GM11168 (cell line): Measurements from ENCODE around the gene MED16.

Experiments
- in situ Hi-C: fragments of 300-500 bp; cut with MboI; formaldehyde crosslinking; loops from one replicate; pipeline ENCODE4 v1.12.0; 2022; ENCODE audit warnings: low sequenced_read_pairs; ENCODE audit not compliant: unreplicated experiment

MED16 gene

DNA sequence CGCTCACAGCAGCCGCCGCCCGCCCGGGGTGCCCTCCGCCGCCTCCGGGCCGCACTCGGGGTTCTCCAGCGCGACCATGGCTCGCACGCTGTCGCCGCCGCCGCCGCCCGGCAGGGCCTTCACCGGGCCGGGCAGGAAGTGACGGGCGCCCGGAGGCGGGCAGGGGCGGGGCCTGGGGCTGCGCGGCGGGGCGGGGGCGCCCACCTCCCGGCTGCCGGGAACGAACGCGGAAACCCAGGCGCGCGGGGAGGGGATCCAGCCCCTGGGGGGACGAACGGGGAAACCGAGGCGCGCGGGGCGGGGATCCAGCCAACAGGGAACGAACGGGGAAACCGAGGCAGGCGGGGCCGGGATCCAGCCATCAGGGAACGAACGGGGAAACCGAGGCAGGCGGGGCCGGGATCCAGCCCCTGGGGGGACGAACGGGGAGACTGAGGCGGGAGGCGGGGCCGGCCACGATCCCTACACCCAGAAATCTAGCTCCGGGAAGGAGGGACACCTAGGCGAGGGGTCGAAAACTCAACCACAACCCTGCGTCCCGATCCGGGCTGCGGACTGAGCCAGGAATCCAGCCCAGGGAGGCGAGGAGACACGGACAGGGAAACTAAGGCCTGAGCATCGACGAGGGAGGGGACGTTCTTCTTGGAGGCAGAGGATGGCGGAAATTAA, 20.2 kb upstream of the MED16 start, which contains the start of gene R3HDM4:
Gene R3HDM4, minus strand, starts transcription at position 140 of the 669 bp plus-strand sequence. Its CDS starts 62 bp downstream, at position 78.
- in situ Hi-C loops = no loop called here

DNA sequence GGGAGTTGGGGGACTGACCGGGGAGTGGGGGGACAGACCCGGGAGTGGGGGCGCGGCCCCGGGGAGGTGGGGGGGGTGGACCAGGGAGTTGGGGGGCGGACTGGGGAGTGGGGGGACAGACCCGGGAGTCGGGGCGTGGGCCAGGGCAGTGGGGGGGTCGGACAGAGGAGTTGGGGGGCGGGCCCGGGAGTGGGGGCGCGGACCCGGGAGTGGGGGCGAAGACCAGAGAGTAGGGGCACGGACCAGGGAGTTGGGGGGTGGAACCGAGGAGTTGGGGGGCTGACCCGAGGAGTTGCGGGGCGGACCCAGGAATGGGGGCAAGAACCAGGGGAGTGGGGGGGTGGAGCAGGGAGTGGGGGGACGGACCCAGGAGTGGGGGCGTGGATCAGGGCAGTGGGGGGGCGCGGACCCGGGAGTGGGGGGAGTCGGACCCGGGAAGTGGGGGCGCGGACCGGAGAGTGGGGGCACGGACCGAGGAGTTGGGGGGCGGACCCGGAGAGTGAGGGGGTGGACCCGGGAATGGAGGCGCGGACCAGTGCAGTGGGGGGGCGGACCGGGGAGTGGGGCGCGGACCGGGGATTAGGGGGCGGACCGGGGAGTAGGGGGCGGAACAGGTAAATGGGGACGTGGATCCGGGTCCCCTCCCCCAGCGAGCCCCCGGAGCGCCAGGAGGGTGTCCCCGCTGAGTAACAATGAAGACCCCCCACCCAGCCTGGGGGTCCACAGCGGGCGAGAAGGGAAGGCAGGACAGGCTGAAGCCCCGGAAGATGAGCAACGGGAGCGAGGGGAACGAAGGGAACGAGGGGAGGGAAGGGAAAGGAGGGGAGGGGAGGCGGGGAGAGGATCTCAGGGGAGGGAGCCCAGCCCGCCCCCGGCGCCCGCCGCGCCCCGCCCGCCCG, 19.4 kb upstream of the MED16 start:
- in situ Hi-C loops = no loop called here

DNA sequence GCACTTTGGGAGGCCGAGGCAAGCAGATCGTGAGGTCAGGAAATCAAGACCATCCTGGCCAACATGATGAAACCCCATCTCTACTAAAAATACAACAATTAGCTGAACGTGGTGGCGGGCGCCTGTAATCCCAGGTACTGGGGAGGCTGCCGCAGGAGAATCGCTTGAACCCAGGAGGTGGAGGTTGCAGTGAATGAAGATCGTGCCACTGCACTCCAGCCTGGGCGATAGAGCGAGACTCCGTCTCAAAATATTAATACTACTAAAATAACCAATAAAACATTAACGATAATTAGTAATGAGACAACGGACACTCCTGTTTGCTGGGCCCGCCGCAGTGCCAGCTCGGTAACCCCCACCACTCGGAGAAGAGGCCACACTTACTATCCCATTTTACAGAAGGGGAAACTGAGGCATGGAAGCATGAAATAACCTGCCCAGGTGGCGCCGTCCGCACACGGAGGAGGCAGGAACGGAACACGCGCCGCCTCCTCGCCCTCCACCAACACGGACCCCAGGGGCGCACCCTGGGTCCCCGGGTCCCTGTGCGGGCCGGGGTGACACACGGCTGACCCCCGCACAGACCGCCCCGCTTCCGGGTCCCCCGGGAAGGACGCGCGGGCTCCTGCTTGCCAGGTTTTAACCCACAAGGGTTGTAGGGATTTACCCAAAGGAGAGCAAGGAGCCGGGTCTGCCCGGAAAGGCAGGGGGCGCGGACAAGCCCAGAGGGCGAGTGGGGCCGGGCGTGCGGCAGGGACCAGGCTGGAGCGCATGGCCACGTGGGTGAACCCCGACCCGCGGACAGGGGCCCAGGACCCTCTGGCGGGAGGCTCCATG, 18.4 kb upstream of the MED16 start:
- in situ Hi-C loops = no loop called here

DNA sequence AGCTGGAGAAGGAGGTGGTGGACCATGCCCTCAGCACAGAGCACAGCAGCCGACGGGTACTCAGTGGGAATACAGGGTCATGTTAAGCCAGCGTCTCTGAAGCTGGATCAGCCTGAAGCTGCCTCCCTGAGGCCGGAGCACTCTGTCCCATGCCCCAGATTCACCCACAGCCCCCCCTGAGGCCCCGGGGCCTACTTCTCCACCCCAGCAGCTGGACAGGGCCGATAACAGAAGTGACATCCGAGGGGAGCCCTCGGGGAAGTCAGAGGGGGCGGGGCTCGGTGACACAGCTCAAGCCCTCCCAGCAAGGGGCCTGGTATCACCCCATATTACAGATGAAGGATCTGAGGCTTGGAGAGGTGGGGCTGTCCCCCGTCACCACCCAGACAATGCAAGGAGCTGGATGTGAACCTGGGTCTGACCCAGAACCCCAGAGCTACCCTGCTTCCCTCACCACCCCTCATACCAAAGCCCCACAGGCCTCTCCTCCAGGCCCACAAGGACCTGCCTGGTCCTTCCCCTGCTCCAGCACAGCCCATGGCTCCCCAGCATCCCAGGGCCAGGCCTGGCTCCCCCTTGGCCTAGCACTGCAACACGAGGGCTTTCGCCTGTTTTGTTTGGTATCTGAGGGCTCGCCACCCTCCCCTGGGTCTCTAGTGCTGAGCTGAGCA, 14.3 kb upstream of the MED16 start:
- in situ Hi-C loops = no loop called here

DNA sequence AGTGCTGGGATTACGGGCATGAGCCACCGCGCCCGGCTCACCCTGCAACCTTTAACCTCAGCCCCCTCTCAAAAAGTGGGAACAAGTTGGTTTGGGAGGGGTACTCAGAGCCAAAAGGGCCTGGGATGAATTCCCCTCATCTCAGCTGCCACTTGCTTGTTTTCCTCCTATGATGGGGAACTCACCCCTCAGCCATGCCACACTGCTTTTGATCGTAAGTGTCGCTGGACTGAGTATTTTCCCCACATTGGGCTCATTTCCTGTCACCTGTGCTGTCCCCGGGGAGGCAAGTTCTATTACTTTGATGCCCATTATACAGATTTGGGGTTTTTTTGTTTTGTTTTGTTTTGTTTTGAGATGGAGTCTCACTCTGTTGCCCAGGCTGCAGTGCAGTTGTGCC, 13.5 kb upstream of the MED16 start:
- in situ Hi-C loops = no loop called here

DNA sequence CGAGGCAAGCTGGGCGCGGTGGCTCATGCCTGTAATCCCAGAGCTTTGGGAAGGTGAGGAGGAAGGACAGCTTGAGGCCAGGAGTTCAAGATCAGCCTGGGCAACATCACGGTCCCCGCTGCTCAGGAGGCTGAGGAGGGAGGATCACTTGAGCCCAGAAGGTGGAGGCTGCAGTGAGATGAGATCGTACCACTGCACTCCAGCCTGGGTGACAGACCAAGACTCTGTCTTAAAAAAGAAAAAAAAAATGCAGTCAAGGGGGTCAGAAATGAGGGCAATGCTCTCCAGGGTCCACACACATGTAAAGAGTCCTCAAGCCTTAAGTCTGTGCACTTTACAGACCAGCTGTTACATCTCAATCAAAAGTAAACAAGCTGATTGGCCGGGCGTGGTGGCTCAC, 11.6 kb upstream of the MED16 start:
- in situ Hi-C loops = loop anchor here (5.0 kb wide), 1 partner anchor 42 kb away; no protein-coding TSS in a partner anchor

DNA sequence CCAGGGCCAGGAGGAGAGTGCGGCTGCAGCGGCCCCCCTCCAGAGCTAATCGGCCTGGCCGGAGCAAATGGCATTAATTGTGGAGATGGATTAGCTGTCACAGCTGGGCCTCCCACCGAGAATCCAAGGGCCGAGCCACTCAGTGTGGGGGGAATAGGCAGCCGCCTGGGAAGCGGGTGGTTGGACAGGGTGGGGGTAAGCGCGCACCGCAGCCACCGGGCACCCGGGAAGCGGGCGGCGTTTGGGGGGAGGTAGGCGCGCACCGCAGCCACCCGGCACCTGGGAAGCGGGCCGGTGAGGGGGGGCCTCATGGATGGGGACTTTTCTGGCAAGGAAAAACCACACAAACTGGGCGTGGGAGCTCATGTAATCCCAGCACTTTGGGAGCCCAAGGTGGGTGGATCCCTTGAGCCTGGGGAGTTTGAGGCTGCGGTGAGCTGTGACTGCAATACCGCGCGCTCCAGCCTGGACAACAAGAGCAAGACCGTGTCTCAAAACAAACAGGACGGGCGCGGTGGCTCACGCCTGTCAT, 10.3 kb upstream of the MED16 start:
- in situ Hi-C loops = loop anchor here (5.0 kb wide), 1 partner anchor 41 kb away; no protein-coding TSS in a partner anchor

DNA sequence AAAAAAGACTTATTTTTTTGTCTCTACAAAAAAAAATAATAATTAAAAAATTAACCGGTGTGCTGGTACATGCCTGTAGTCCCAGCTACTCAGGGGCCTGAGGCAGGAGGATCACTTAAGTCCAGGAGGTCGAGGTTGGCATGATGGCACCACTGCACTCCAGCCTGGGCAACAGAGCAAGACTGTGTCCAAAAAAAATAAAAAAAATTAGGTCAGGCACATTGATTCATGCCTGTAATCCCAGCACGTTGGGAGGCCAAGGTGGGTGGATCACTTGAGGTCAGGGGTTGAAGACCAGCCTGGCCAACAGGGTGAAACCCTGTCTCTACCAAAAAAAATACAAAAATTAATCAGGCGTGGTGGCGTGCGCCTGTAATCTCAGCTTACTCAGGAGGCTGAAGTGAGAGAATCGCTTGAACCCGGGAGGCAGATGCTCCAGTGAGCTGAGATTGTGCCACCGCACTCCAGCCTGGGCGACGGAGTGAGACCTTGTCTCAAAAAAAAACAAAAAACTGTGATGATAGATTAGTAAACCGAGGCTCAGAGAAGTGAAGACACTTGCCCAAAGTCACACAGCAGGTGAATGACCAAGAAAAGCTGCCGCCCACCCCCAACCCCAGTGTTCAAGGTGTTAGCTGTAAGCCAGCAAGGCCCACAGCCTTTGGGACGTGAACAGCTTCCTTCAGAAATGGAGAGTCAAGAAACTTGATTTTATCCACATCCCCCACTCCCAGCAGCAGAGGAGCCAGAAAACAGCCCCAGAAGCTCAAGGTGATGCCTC, 9.6 kb upstream of the MED16 start:
- in situ Hi-C loops = loop anchor here (5.0 kb wide), 1 partner anchor 40 kb away; no protein-coding TSS in a partner anchor

DNA sequence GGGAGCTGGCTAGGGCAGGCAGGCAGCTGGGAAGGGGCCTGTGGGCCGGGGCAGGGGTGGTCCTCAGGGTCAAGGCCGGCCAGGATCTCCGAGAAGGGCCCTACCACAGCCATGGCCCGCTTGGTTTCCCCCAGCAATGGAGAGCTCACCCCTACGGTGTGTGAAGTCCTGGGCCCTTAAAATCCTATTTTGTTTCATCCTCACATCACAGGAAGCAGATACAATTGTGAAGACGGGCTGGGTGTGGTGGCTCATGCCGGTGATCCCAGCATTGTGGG, 9.0 kb upstream of the MED16 start:
- in situ Hi-C loops = loop anchor here (5.0 kb wide), 1 partner anchor 40 kb away; no protein-coding TSS in a partner anchor

DNA sequence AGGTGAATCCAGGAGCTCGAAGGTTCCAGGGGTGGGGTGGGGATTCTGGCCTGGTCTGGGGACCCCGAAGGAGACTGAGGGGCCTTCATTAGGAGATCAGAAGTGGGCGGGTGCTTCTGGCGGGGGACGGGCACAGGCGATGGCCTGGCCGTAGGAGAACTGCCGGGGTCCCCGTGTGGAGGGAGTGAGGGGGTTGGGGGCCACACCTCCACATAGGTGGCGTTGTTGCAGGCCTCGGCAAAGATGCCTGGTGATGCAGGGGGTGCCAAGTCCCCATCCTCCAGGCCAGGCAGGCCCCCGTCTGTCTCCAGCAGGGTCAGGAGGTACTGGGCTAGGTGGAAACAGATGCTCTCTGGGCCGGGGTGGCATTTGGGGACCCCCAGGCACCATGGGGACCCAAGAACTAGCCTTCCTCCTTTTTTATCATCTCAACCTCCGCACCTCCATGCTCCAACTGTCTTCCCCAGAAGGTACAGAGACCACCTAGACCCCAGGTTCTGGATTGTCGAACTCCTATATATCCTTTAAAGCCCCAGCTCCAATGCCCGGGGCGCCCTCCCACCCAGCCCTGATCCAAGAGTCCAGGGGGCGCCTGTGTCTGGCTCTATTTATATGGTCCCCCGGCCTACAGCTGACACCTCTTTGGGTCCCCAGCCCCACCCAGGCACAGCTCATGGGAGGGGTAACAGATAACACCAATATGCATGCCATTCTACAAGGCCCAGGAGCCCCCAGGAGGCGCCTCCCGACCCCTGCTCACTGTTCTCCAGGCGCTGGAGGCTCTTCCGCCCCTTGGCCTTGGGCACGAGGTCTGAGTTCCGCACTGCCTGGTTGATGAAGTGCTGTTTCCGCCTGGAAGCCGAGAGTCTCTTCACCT, 8.5 kb upstream of the MED16 start:
- in situ Hi-C loops = loop anchor here (5.0 kb wide), 1 partner anchor 39 kb away; no protein-coding TSS in a partner anchor

DNA sequence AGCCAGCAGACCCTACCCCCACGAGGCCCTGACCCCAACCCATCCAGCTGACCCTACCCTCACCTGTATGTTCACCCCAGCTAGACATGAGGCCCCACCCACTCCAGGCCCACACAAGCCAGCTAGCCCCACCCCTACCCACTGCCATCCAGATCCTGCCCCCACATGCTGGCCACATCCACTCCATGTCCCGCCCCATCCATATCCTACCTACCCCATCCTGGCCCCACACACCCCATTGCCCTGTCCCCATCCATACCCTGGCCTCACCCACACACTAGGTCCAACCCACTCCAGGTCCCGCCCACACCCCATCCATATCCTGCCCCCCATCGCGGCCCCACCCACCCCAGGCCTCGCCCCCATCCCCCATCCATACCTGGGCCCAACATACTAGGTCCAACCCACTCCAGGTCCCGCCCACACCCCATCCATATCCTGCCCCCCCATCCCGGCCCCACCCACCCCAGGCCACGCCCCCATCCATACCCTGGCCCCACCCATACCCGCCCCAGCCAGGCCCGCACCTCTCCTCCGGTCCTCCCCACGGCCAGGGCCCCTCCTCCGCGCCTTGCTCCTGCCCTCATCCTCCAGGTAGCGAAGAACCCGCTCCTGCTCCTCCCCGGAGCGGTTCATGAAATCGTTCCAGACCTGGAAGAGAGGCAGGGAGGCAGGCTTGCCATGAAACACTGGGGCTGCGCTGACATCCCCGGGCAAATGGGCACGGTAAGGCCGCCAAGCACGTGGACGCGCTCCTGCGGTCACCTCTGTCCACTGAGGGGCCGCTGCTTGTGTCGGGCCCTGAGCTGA, 7.5 kb upstream of the MED16 start:
- in situ Hi-C loops = loop anchor here (5.0 kb wide), 1 partner anchor 38 kb away; no protein-coding TSS in a partner anchor

DNA sequence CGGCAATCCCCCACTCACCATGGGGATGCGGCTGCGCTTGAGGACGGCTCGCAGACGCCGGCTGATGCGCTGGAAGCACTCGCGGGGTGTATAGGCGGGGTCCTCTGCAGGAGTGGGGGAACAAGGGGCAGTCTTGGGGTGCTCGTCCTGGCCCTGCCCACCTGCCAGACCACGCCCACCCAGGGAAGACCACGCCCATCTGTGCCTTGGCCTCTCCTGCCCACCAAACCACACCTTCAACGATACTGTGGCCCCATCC, 7.0 kb upstream of the MED16 start:
- in situ Hi-C loops = loop anchor here (5.0 kb wide), 1 partner anchor 38 kb away; no protein-coding TSS in a partner anchor

DNA sequence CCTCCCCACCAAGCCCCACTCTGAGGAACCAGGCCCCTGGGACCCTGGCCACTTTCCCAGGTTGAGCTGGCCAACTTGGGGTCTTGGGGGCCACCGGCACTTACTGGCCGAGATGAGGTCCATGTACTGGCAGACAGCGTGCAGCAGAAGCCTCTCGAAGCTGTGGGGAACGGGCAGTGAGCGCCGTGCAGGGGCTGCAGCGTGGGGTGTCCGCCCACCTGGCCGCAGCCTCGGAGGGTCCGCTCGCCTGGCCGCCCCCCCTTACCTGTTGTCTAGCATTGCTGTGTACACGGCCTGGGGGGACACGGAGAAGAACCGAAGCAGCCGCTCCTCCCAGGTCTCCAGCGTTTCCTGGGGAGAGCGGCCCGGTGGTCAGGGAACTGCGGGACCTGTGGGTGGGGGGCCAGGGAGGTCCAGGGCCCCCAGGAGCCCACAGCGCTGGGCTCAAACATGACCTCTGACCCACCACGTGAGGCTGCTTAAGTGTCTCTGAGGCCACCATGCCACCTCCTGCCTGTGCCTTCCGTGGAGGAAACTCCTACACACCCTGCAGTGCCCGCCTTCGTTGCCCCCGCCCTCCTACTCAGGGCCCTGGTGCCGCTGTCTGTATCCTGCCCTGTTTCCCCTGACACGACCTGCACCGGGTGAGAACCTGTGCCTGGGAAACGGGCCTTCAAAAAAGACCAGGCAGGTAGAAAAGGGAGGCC, 6.5 kb upstream of the MED16 start:
- in situ Hi-C loops = loop anchor here (5.0 kb wide), 1 partner anchor 37 kb away; no protein-coding TSS in a partner anchor

DNA sequence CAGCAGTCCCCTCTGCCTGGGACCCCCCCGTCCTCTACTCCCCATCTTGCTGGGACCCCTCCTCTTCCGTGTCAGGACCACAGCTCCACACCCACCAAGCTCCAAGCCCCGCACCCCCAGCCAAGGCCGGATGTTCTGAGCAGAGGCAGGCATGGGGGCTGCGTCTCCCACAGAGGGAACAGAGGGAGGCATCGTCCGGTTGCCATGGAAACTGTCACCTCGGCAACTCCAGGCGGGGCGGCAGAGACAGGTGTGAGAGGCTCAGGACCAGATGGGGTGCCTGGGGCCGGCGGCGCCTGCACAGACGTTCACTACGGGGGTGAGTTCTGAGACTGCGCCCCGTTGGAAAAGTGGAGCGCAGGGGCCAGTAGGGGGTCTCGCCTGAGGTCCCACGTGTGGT, 5.7 kb upstream of the MED16 start:
- in situ Hi-C loops = no loop called here

DNA sequence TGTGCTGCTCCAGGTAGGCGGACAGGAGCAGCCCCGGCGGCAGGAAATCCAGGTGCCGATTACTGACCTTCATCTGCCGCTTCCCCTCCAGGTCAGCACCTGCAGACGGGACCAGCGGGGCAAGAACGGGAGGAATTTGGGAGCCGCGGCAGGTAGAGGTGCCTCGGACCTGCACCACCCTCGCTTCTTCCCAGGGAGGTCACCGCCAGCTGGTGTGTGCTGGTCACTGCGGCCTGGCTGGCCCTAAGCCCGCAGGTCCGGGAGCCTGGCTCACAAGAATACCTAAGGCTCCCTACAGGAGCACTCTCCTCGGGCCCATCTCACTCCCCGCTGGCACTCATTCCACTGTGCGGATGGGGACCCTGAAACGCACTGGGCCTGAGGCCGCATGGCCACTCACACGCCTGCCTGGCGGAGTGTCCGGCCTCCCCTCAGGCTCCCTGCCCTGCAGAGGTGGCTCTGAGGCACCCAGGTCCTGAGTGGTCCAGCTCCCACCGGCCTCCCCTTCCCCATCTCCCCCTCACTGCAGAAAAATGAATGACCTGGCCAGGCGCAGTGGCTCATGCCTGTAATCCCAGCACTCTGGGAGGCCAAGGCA, 4.6 kb upstream of the MED16 start:
- in situ Hi-C loops = no loop called here

DNA sequence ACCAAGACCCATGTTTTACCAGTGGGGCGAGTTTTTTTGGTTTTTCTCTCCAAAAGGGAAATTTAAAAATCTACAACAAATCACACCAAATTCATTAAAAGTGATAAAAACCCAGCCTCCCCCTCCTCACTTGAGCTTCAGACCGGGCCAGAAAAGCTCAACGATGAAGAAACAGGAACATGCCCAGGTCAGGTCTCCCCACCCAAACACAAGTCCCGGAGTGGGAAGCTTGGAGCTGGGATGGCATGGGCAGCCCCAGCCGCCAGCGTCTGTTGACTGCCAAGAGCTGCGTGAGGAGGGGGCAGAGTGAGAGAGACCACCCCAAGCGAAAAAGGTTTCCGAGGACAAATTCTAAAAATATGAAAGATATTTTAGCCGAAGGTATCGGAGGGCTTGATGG, 4.0 kb upstream of the MED16 start:
- in situ Hi-C loops = no loop called here
